ENCODE results near the gene ANO4.
"Not testable (repeated sequence)": the region's sequence is repeated elsewhere in the genome, so short reads cannot be mapped to it uniquely, and the experiment has no call there.

The ANO4 gene

DNA sequence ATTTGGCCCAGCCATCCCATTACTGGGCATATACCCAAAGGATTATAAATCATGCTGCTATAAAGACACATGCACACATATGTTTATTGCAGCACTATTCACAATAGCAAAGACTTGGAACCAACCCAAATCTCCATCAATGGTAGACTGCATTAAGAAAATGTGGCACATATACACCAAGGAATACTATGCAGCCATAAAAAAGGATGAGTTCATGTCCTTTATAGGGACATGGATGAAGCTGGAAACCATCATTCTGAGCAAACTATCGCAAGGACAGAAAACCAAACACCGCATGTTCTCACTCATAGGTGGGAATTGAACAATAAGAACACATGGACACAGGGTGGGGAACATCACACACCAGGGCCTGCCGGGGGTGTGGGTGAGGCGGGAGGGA is 295.6 kb downstream of the ANO4 start:
- DNase-seq (ENCODE audit: low spot score), result not testable (repeated sequence)

DNA sequence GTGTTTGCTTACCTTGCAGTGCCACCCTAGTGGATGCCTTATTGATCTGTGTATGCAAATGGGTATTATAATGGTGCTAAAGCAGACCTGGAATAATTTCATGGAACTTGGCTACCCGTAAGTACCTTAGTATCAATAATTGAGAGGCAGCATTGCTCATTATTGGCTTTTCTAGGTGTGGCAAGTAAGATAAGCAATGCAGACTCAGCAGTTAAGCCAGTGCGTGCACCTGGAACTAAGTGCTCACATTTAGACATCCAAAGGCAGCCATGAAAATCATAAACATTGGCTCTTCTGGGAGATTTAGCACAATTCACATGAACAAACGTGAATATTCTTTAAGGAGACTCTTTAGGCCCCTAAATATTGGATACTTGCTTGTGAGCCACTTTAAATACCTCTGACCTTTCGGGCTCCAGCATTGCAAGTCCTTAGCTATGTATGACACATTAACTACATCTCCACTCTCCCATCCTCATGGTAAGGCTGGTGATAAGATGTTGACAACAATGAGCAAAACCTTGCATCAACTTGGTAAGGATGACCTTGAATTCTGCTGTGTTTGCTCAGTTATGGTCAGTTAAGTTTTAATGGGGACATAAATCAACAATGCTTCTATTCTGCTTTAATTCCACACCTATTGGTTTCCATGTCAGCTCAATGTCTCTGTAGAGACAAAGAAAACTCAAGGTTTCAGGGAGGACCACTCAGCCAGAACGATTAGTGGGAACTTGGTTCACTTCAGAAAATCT is 303.4 kb downstream of the ANO4 start:
- no peak for DNase-seq (ENCODE audit: low spot score)

GRCh38 chr12:101107032-101107763 is 312.6 kb downstream of the ANO4 start:
- DNase-seq (ENCODE audit: low spot score), result no peak

DNA sequence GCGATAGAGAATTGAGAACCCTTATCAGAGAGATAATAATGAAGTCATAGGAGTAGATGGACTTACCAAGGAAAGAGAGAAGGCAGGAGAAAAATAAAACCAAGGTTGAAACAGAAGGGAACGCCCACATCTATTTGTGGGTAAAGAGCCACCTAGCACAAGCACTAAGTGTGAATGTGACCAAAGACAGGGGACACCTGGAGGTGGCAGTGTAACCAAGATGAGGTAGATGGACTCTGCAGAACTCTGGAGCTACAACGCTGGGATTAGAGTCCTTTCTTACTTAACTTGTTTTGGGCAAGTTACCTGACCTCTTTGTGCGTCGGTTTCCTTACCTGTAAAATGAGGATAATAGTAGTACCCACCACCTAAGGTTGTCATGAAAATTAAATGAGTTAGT is 313.6 kb downstream of the ANO4 start:
- DNase-seq (ENCODE audit: low spot score), result no peak

GRCh38 chr12:101110866-101111265 is 316.3 kb downstream of the ANO4 start:
- no peak for DNase-seq (ENCODE audit: low spot score)

GRCh38 chr12:101111441-101111840 is 316.9 kb downstream of the ANO4 start:
- no peak for DNase-seq (ENCODE audit: low spot score)

- no peak for DNase-seq (ENCODE audit: low spot score)
Observed at GRCh38 chr12:101115326-101115725, 320.8 kb downstream of the ANO4 start.

GRCh38 chr12:101116911-101117310 is 322.3 kb downstream of the ANO4 start:
- no peak for DNase-seq (ENCODE audit: low spot score)

DNA sequence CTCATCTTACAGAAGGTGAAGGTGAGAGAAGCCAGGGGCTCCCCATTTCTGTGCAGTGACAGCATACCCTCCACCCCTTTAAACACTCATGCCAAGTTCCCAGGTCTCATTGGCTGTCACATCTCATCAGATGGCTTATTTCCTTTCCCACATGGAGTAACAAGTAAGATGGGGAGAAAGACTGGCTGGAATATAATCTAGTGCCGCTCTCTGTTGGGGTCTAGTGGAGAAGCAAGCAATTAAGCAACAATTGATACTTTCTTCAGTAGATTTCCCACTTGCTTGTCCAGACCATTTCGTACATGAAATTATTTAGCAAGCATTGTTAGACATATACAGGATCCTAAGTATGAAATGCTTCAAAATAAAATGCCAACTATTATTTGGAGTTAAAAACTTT is 323.3 kb downstream of the ANO4 start:
- DNase-seq (ENCODE audit: low spot score), result no peak

- DNase-seq (ENCODE audit: low spot score), result peak; percentile 75
Observed at GRCh38 chr12:101127521-101128219, 333.1 kb downstream of the ANO4 start.

DNA sequence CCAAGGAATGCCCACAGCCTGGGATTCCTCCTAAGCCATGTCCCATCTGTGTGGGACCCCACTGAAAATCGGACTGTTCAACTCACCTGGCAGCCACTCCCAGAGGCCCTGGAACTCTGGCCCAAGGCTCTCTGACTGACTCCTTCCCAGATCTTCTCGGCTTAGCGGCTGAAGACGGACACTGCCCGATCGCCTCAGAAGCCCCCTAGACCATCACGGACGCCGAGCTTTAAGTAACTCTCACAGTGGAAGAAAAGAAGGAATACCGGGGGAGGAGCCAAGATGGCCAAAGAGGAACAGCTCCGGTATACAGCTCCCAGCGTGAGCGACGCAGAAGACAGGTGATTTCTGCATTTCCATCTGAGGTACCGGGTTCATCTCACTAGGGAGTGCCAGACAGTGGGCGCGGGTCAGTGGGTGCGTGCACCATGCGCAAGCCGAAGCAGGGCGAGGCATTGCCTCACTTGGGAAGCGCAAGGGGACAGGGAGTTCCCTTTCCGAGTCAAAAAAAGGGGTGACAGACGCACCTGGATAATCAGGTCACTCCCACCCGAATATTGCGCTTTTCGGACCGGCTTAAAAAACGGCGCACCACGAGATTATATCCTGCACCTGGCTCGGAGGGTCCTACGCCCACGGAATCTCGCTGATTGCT is 351.3 kb downstream of the ANO4 start:
- DNase-seq (ENCODE audit: low spot score), result not testable (repeated sequence)

DNA sequence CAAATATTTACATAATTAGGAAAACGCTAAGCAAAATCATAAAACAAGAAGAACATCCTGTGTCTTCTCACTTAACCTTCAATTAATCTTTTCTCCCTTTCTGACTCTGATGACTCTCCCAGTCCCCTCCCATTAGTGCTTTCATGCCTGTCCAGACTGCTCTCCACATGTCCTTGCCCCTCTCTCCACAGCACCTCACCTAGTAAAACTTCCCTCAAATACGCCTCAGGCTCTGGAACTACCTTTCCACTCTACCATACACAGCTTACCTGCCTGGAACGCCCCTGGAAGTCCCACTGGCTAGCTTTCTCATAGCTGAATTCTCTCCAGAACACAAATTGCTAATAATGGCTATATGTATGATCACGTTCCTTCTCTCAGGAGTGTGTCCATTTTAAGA is 370.7 kb downstream of the ANO4 start:
- DNase-seq (ENCODE audit: low spot score), result no peak

- no peak for DNase-seq (ENCODE audit: low spot score)
Observed at GRCh38 chr12:101166866-101167265, 372.3 kb downstream of the ANO4 start.

GRCh38 chr12:101168001-101168400 is 373.4 kb downstream of the ANO4 start:
- no peak for DNase-seq (ENCODE audit: low spot score)

DNA sequence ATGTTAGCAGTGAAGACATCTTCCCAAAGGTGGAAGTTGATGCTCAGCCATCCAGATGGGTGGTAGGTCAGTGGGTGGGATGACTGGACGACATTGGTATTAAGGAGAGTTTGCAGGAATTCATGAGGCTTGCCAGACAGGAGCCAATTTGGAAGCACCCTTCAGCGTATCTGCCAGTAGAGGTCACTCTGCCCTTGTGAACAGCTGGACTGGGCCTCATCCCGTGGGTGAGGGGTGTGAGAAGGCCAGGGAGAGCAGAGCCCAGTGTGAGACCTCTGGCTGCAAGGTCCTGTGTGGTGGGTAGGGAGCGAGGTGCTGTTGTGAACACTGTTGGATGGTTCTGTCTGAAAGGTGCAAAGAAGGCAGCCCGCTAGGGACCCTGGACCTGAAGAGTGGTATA is 377.7 kb downstream of the ANO4 start:
- peak; percentile 56 for DNase-seq (ENCODE audit: low spot score)

- no peak for DNase-seq (ENCODE audit: low spot score)
Observed at GRCh38 chr12:101173197-101173749, 378.7 kb downstream of the ANO4 start.

GRCh38 chr12:101174541-101174940 is 380.0 kb downstream of the ANO4 start:
- no peak for DNase-seq (ENCODE audit: low spot score)
